ENCODE measurements around the gene IKZF3.
"Not testable (repeated sequence)": the region's sequence is repeated elsewhere in the genome, so short reads cannot be mapped to it uniquely, and the experiment has no call there.

IKZF3 gene

DNA sequence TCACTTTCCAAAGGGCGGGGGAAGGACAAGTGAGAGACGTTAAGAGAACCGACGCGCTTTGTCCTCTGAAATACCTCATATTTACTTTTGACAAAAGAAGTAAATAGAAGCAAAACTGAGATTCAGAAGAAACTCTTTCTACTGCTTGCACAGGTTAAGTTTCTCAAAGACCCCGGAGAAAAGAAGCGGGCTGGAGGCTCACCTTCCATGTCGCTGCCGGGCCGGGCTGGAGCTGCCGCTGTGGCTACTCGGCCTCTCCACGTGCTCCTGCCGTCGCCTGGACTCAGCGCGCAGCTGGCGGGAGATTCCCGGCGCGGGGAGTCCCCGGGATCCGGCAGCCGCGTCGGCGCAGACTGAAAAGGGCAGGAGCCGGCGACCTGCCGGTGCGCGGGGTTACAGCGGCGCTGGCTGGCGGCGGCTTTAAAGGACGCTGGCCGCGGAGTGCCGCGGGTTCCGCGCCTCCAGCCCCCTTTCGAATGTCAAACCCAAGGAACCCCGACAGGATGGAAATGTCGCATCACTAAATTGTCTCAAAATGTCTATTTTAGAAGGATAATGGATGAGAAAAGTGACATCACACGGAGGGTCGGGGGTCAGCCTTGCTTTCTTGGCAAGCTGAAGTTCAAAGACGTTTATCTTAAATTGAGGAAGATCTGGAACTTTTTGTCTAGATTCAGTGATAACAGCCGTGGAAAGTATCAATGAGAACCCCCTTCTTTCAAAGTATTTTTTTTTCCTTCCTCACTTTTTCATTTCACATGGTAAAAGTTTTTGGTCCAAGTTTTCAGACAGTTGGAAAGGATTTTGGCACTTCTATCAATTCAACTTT is at the start of gene IKZF3:
Gene IKZF3 (minus strand): TSS at position 395 of the 829 bp plus-strand sequence. CDS start 186 bp downstream, at position 209.
- no peak for DNase-seq

DNA sequence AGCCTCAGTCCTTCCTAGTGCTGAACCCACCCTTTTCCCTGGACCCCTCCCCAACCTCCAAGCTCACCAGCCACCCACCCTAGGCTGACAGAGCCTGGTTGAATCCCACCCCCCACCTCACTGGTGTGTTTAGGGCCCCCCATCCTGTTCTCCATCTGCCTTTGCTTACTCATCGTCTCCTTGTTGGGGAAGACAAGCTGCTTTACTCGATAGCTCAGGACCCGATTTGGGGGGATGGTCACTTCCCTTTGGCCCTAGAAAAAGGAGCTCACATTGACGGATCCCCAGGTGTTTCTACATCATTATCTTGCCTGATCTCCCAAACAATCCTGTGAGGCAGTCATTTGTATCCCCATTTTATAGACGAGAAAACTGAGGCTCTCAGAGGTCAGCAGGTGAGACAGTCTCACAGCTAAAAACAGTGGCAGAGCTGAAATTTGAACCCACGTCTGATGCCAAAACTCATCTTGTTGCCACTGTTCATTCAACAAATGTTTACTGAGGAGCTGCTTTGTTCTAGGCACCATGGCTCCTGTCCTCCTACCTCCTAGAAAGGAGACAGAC is 44.8 kb upstream of the IKZF3 start:
- no peak for DNase-seq

DNA sequence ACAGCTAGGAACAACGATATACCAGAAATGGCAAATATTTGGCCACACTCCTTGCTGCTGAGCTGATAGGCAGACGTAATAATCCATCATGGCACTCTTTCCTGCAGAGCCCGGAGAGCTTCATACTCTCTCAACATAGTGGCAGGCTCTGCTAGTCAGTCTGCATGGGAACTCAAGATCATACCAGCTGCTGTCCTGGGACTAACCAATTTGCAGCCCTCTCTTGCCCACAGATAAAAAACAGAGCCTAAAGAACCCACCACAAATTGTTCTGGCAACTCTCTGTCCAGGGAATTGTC is 40.8 kb upstream of the IKZF3 start:
- DNase-seq: no peak

DNA sequence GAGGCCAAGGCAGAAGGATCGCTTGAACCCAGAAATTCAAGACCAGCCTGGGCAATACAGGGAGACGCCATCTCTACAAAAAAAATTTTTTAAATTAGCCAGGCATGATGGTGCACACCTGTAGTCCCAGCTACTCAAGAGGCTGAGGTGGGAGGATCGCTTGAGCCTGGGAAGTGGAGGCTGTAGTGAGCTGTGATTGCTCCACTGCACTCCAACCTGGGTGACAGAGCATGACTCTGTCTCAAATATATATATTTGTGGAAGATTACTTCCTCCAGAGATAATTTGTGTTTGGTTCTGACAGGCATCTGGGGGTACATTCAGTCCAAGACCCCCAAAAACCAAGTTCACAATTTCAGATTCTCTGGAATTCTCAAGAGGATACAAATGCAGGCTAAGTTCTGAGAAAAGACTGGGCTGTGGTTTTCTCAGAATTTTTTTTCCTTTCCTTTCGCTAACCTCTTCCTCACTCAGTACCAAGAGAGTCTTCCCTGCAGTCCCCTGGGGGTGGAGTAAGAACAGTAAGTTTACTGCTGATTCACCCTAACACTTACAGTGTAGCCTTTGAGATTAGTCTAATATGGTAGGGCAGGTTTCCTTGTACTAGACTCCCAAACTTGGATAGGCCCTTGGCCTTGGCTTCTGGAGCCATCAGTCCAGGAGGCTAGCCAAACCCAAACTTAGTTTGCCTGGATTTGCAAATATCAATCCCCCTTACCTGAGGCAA is 39.2 kb upstream of the IKZF3 start:
- DNase-seq: no peak

DNA sequence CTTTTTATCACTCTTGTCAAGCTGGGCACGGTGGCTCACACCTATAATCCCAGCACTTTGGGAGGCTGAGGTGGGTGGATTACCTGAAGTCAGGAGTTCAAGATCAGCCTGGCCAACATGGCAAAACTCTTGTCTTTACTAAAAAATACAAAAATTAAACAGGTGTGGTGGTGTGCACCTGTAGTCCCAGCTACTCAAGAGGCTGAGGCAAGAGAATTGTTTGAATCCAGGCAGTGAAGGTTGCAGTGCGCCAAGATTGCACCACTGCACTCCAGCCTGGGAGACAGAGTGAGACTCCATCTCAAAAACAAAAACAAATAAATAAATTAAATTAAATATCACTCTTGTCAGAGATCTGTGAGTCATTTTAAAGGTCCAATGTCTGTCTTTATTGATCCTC is 37.9 kb upstream of the IKZF3 start:
- not testable (repeated sequence) for DNase-seq

DNA sequence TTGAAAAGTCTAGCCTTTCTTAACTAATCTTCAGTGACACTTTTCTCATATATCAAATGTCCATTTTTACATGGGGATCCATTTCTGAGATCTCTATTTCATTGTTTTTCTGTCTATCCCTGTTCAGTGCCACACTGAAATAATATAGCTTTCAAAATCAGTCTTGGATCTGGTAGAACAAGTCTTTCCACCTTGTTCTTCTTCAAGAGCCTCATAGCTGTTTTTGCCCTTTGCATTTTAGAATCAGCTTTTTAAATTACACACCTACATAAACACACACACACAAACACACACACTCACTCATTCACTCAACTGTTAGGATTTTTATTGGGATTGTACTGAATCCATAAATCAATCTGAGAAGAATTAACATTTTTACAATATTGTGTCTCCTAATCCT is 35.1 kb upstream of the IKZF3 start:
- no peak for DNase-seq

DNA sequence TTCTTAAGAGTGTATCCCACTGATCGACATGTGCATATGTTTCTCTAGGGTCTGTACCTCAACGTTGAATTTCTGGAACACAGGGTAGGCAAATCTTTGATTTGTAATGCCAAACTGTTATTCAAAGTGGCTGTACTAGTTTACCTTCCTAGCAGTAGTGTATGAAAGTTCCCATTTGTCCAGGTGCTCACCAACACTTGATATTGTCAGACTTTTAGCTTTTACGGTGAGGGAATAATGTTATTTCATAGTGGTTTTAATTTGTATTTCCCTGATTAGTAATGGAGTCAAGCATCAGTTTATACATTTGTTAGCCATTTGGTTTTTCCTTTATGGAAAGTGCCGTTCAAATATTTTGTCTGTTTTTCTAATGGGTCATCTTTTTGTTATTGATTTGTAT is 34.0 kb upstream of the IKZF3 start:
- no peak for DNase-seq

DNA sequence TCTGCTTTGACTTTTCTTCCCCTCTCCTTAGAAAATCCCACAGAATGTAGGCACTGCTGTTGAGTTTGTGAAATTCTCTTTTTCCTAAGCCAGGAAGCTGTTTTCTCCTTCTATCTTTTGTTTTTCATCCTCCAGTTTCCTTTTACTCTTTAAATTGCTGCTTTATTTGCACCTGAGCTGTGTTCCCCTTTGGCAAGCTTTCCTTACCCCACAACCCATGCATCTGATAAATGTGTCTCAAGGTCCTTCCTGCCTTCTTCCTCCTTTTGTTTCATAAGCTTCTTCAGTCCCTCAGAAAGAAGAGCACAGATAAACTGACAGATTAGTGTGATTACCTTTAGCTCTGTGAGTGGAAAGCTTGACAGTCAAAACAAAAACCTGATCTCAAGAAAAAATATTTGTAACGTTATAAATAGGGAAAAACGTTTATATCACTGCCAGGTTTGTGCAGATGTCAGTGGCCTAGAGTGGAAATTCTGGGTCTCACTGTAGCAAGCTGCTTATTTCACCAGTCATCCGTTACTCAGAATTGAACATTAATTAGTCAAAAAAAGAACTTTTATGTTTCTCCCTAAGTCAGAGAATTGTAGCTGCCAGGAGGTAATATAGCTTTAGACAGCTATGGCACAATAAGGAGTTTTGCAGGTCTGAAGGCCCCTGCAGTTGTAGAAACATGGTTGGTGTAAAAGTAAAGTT is 30.7 kb upstream of the IKZF3 start:
- no peak for DNase-seq

DNA sequence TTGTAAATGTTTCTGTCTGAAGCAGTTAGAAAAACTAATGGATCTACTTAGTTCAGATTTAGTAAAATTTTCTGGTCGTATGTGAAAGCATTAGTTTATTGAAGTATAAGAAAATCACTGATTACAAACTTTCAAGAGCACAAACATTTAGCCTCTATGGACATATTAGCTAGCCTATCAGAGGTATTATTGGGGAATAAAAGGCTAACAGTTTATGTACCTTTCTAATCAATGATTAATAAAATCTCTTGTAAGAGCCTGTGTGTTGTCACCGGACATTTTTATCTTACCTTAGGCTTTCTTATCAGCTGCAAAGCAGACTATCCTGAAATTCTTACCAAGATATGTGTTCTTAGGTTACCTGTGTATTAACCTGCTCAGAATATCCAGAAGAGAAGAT is 25.1 kb upstream of the IKZF3 start:
- no peak for DNase-seq

DNA sequence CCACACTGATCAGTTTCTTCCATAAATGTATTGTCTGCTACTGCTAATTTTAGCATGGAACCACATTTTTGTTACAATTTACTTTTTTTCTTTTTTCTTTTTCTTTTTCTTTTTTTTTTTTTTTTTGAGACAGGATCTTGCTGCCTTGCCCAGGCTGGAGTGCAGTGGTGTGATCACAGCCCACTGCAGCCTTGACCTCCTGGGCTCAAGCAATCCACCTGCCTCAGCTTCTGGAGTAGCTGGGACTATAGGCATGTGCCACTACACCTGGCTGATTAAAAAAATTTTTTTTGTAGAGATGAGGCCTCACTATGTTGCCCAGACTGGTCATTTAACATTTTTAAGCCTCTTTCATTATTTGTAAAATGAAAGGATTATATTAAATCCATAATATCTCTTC is 23.0 kb upstream of the IKZF3 start:
- DNase-seq: no peak

DNA sequence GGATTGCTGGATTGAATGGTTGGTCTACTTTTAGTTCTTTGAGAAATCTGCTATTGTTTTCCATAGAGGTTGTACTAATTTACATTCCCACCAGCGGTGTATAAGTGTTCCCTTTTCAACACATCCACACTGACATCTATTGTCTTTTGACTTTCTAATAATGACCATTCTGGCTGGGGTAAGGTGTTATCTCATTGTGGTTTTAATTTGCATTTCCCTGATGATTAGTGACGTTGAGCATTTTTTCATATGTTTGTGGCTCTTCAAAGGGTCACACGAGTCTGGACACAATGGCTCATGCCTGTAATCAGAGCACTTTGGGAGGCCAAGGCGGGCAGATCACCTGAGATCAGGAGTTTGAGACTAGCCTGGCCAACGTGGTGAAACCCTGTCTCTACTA is 22.0 kb upstream of the IKZF3 start:
- DNase-seq: not testable (repeated sequence)

DNA sequence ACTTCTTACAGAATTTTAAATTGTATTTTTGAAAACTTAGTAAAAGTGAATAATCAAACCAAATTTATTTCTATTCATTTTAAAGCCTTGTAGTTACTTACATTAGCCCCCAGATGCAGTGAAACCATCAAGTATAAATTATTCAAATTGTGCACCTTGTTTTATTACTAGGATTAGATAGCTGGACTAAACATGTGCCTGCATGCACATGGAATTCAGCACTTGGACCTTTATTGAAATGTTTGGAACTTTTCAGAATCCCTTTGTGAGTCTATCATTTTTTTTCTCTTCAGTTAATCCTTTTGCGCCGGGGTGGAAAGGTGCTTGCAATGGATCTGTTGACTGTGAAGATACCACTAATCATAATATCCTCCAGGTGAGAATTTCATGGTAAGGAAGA is 8.6 kb upstream of the IKZF3 start:
- peak in 1 of 2 experiments; percentile 1 for DNase-seq

DNA sequence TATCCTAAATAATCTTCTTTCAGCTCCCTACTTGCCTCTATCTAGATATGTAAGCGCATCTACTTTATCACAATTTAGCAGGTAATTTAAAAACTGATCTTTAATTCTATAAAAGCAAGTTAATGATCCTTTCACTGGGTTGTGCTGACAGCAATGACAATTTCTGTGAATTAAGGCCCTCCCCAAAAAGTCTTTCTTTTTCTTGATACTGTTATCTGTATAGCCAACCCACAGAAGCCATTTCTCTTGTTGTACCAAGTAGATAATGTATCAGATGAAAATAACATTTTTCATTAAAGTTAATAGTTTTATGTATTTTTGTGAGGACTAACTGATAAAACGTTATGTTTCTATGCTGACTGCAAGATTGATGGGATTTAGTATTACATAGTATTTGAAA is 7.7 kb upstream of the IKZF3 start:
- no peak for DNase-seq

DNA sequence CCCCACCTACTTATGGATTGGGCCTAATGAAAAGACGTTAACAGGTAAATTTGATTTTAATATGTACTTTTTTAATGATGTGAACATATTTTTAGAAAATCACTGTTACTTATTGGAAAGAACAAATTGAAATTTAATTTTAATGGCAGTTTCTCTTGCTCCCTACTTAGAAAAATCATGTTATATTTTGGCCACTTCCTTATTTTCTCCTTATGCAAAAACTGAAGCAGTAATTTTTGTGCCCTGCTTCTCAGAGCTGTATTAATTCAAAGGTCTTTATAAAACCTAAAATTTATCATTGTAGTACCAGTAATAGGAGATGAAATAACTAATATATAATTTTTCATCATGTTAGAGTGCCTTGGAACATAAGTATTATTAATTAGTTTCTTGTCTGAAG is 6.7 kb upstream of the IKZF3 start:
- DNase-seq: no peak

DNA sequence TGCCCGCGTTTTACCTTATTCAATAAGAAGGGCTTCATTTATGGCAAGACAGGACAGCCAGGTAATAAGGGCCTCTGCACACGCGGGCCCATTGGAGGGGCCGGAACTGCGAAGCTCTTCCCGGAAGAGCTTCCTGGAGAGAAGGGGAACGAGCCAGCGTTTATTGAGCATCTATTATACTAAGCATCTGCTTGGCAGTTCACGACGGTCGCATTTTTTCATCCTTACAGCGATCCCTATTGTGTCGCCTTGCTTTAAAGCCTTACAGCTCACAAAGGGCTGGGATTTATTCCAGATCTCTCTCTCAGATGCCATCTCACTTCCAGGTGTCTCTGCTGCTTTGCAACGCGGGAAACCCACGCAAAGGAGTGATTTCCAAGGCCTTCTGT is 4.4 kb upstream of the IKZF3 start:
- DNase-seq: no peak

DNA sequence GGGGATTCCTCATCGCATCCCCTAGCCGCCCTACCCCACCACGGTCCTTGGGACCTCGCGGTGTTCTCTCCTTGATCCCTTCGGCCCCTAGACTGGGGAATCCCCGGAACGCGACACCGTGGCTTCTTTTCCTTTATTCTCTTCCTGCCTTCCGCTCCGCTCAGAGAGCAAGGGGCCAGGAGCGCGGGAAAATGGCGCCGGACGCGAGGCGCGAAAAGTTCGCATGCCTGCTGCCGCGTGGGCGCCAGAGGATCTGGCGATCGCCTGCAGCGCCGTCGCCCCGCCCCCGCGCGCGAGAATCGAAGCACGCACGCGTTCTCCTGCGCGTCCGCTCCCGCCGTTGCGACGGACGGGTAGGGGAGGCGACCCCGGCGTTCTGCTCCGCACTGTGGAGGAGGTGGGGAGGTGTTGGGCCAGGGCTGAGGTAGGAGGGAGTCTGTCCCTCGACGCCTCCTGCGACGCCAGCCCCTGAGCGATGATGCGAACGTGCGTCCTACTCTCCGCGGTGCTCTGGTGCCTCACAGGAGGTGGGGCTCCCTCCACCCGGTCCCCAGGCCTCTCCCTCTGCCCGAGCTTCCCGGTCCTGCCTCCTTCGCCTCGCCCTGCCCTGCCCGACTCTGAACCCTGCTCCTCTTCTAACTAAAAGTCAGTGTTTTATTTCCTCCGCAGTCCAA is 3.9 kb upstream of the IKZF3 start, which contains the start of gene ZPBP2:
Gene ZPBP2 (plus strand): TSS at position 323 of the 674 bp plus-strand sequence. CDS start 153 bp downstream, at position 476.
- DNase-seq: no peak

DNA sequence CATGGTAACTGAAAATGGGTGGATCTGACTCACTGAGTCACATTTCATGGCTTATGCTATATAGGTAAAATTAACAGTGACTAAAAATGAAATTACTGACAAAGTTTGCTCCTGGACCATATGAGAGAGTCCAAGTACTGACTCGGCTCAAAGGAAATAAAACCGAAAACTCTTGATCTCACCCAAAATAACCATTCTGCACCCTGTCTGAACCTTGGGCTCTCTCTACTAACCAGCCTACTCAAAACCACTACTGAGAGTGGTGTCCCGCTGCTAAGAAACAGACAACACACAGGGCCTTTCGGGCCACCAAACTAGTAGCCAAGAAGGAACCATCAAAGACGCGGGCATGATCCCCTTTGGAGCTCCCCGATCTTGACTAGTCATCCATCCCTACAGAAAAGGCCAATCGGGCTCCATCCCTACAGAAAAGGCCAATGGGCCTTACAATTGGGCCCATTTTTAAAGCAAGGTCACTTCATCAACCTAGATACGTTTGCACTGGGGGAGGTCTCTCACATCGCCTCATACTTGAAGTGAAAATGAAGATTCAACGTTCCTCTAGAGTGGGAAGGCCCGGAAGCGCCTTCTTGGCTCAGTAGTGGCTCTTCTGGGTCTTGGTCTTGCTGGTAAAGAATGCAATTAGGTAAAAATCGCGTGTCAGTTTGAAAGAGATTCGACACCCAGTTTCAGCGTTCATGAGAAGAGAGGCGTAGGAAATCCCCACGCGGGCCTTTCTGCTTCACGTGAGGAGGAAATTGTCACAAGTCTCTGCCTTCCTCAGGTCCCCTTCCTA is 3.2 kb upstream of the IKZF3 start:
- no peak for DNase-seq

DNA sequence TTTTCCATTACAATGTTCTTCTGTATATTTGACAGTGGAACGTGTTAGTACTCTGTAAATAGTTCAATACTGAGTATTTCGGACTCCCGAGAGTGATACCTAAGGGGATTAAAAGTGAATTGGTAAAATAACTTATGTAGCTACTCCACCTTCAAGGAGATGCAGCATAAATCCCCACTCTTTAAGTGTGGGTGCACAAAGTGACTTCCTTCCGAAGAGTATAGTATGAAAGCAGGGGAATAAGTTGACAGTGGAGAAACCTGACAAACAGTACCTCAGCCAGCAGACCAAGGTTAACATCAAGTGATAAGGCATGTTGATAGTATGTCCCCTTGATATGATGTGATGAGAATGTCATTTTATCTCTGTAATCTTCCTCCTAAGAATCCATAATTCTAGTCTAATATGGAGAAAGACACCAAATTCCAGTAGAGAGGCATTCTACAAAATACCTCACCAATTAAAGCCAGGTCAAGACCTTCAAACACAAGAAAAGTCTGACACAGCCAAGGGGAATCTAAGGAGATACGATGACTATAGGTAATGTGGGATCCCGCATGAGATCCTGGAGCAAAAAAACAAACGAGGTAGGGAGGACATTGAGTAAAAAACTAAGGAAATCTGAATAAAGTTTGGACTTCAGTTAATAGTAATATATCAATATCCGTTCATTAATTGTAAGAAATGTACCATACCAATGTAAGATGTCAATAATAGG is 2.1 kb upstream of the IKZF3 start:
- no peak for DNase-seq

DNA sequence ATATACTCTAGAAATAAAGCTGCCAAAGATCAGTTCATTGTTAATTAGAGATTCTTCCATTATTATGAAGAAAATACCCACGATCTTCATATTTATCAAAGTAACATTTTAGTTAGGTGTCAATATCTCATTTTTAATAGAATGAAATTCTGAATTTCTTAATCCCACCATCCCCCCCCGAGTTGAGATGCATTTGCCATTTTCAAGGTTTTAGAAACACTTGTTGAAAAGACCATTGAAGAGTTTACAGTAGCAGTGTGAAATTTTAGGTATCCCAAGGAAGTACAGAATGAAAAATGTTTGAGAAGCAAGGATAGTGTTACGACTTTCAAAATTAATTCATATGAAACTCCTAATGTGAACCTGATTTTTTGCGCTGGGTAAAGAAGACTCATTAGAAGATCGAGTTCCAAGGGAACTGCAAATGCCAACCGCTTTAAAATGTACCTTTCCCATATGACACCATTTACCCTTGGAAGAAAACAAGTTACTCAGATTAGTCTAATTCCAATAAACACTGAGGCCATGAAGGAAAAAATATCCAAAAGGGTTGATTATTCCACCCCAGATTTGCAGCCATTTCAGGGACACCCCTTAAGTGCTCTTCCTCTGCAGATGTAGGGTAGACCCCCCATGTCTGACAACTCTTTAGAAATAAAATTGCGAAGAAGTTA is 731 bp downstream of the IKZF3 start:
- no peak for DNase-seq

DNA sequence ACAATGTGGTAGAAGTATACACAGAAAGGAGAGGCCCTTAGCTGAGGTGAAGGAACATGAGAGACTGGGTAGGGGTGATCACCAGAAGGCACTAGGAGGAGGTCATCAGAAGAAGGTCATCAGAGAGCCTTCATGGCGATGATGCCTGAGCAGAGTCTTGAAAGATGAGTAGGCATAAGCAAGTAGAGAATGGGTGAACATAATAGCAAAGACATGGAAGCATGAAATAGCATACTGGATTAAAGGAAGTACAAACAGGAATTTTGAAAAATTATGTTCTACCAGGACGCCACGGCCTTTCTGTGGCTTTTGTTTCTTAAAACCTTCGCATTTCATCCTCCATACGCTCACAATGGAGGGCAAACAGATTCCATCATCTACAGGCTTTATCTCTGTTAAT is 2.9 kb downstream of the IKZF3 start:
- no peak for DNase-seq

Data from SHP77 (cell line).